Motor neuron (in vitro differentiated cells): ENCODE measurements around the gene RNASE11. TPM values are rescaled to one million over a fixed set of nuclear protein-coding genes. Genes with fewer than 3 reads are reported as not detected.
"Not testable (repeated sequence)": the region's sequence is repeated elsewhere in the genome, so short reads cannot be mapped to it uniquely, and the experiment has no call there.

Experiments
- ATAC-seq, 8 experiments: fragments of 200-7000 bp; cut with Tn5 transposase; replicated peaks in 6 of 8; 2 replicates each; pipeline ENCODE4 v1.8.0; 2021; ENCODE audit warnings: mild to moderate bottlenecking in 8 of 8, moderate library complexity in 8 of 8
- H3K27ac ChIP-seq, 2 donors: fragments of 250-450 bp; sonication (Bioruptor Pico); 2 replicates each; pipeline ENCODE4 v1.9.0; 2021; ENCODE audit warnings: antibody characterized with exemption in 2 of 2, mild to moderate bottlenecking in 2 of 2, moderate library complexity in 1 of 2
- H3K4me1 ChIP-seq, 2 donors: fragments of 250-450 bp; sonication (Bioruptor Pico); replicated peaks in 1 of 2; 2 replicates each; pipeline ENCODE4 v1.6.1; 2021; ENCODE audit warnings: antibody characterized with exemption in 2 of 2, mild to moderate bottlenecking in 2 of 2, moderate library complexity in 1 of 2
- H3K4me3 ChIP-seq, 5 donors: fragments of 250-450 bp; sonication (Bioruptor Pico); 2 replicates each; pipeline ENCODE4 v1.9.0; 2021; ENCODE audit warnings: antibody characterized with exemption in 5 of 5, mild to moderate bottlenecking in 5 of 5, moderate library complexity in 4 of 5
- WGBS, 10 experiments: fragments of 450-650 bp; shearing (Covaris generic); methylation state at CpG; one replicate each; pipeline ENCODE4 v1.0.0; 2022; 5-methylcytosine and 5-hydroxymethylcytosine counted together
- in situ Hi-C, 9 experiments: fragments of 400-800 bp; cut with MboI; loops; one replicate each; pipeline ENCODE4 v1.15.0; 2021; ENCODE audit warnings: low sequenced_read_pairs in 9 of 9, low pct_unique_long_range_greater_than_20kb in 2 of 9; ENCODE audit not compliant: unreplicated experiment in 9 of 9
- total RNA-seq, 8 experiments: library from RNA; unstranded; fragments of 300-600 nt; gene quantifications; 2 replicates each; pipeline versions ENCODE4 v1.2.3 to v1.2.4, GENCODE V29; 2022

RNASE11 gene
- total RNA-seq, 8 experiments from 2014 or later: 0.29 TPM; not detected in 7

GRCh38 chr14:20568393-20568792 lies 19.4 kb downstream of the RNASE11 start:
- no peak overlapping the region for H3K27ac ChIP-seq
- in situ Hi-C loops: no loop called here
- no peak for ATAC-seq
- WGBS, 10 experiments: 0 to 71% (median 33%) methylated on average over 1 to 3 of the region's 3 CpGs; no CpG with 5 or more reads in 2 of the 10 experiments
- no peaks in the 10 kb centered on the region for H3K4me1 ChIP-seq
- no peak overlapping the region for H3K4me3 ChIP-seq

- ATAC-seq: peak in 2 of 8 experiments; percentile 73 to 75
- H3K4me1 ChIP-seq, H3K27ac ChIP-seq, in situ Hi-C loops, H3K4me3 ChIP-seq: not testable (repeated sequence)
- WGBS, 10 experiments: 0 to 100% (median 38%) methylated on average over 1 of the region's 1 CpG; no CpG with 5 or more reads in 5 of the 10 experiments
Measured at GRCh38 chr14:20567199-20567598, 20.6 kb downstream of the RNASE11 start.

DNA sequence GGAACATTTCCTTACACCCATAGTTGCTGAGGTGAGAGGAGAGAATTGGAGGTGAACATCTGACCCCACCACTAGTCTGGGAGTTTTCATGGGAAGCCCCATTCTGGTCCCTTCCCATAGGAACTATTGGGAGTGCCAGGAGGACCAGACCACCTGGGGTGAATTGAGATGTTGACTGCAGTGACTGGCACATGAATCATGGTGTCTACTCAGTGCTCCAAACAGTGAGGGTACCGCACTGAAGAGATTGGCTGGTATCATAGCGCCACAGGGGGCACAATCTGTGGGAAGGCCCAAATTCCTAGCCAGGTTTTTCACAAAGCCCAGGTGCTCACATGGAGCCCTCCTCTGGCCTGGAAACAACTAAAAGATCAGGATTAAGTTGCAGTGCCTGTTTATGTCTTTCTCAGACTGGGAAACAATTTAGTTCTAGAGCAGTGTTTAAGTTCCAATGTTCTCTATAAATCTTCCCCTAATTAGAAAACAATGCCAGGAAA lies 23.3 kb downstream of the RNASE11 start:
- Histone ChIP-seq H3K4me3 (no peak overlapping the region), H3K27ac (no peak overlapping the region), H3K4me1 (no peaks in the 10 kb centered on the region)
- ATAC-seq: no peak
- 13 to 75% (median 68%) methylated on average over 1 to 2 of the region's 2 CpGs; no CpG with 5 or more reads in 4 of the 10 experiments for WGBS, 10 experiments
- in situ Hi-C loops: no loop called here

- no peak for ATAC-seq
- in situ Hi-C loops: no loop called here
- Histone ChIP-seq H3K4me1 (no peaks in the 10 kb centered on the region), H3K4me3 (no peak overlapping the region), H3K27ac (no peak overlapping the region)
- WGBS, 10 experiments: 0 to 100% (median 75%) methylated on average over 1 of the region's 1 CpG; no CpG with 5 or more reads in 1 of the 10 experiments
Measured at GRCh38 chr14:20563971-20564370, 23.8 kb downstream of the RNASE11 start.

DNA sequence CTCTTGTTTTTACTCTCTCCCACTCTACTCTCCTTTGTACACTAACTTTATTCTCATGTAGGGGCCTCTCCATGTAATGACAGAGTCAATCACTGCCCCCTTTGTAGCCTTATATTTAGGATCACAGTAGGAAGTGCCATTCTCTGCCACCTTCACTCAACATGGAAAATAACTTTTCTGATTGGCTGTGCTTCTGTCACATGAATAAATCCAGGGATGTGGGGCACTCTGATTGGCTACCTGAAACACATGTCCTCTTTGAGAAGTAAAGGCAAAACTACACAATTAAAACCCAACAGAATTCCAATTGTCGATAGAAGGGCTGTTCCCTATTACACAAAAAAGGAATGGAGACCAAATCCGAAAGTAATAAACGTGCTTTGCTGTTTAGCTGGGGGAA lies 26.8 kb downstream of the RNASE11 start, which contains the start of gene RNASE9:
Gene RNASE9, minus strand, starts transcription at position 87 of the 400 bp plus-strand sequence.
- no peak within 1 kb of the TSS for H3K4me3 ChIP-seq
- H3K4me1 ChIP-seq: no peaks in the 10 kb centered on the region
- WGBS, 10 experiments: 0 to 100% (median 84%) methylated on average over 1 to 3 of the region's 3 CpGs
- H3K27ac ChIP-seq: no peak within 1 kb of the TSS
- no peak for ATAC-seq
- in situ Hi-C loops: no loop called here

GRCh38 chr14:20559461-20559904 lies 28.3 kb downstream of the RNASE11 start:
- in situ Hi-C loops: no loop called here
- no peak overlapping the region for H3K4me3 ChIP-seq
- ATAC-seq: peak in 1 of 8 experiments; percentile 21

DNA sequence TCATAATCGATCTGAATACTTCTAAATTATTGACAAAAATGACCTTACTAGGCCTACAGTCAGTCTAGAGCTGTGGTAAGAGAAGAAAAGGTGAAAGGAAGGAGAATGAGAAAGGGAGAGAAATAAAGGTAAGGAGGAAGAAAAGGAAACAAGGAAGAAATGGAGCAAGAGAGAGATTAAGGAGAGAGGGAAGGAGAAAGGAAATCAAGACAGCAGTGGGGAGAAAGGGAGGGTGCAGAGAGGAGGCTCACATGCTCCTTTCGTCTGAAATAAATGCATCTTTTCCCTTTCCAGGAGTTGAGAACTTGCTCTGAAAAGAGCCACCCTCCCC lies 30.6 kb downstream of the RNASE11 start:
- in situ Hi-C loops: no loop called here
- no peaks in the 10 kb centered on the region for H3K4me1 ChIP-seq
- 0 to 81% (median 36%) methylated on average over 1 to 2 of the region's 2 CpGs for WGBS, 10 experiments
- H3K27ac ChIP-seq: no peak overlapping the region
- no peak for ATAC-seq
- H3K4me3 ChIP-seq: no peak overlapping the region

More at GRCh38 chr14:20559461-20559904, 28.3 kb downstream of the RNASE11 start:
- Histone ChIP-seq H3K27ac (no peak overlapping the region), H3K4me1 (no peaks in the 10 kb centered on the region)
- 0 to 20% (median 10%) methylated on average over 1 to 2 of the region's 2 CpGs; no CpG with 5 or more reads in 3 of the 10 experiments for WGBS, 10 experiments

- H3K4me1 ChIP-seq: no peaks in the 10 kb centered on the region
- H3K4me3 ChIP-seq: no peak overlapping the region
- ATAC-seq: no peak
- WGBS, 10 experiments: 29 to 100% (median 78%) methylated on average over 2 to 9 of the region's 11 CpGs
- in situ Hi-C loops: no loop called here
- no peak overlapping the region for H3K27ac ChIP-seq
Measured at GRCh38 chr14:20556500-20557211, 31.1 kb downstream of the RNASE11 start.

GRCh38 chr14:20555845-20556244 lies 32.0 kb downstream of the RNASE11 start:
- no peak for ATAC-seq
- Histone ChIP-seq H3K27ac (no peak overlapping the region), H3K4me1 (no peaks in the 10 kb centered on the region), H3K4me3 (no peak overlapping the region)
- WGBS, 10 experiments: 14 to 100% (median 55%) methylated on average over 1 to 3 of the region's 3 CpGs; no CpG with 5 or more reads in 2 of the 10 experiments
- in situ Hi-C loops: no loop called here

- ATAC-seq: no peak
- in situ Hi-C loops: no loop called here
- Histone ChIP-seq H3K4me1 (no peaks in the 10 kb centered on the region), H3K4me3 (no peak overlapping the region), H3K27ac (no peak overlapping the region)
Measured at GRCh38 chr14:20553024-20553423, 34.8 kb downstream of the RNASE11 start.

GRCh38 chr14:20551606-20552005 lies 36.2 kb downstream of the RNASE11 start:
- Histone ChIP-seq H3K4me1 (no peaks in the 10 kb centered on the region), H3K27ac (no peak overlapping the region), H3K4me3 (no peak overlapping the region)
- no peak for ATAC-seq
- in situ Hi-C loops: no loop called here
- 0 to 100% (median 90%) methylated on average over 1 to 3 of the region's 3 CpGs; no CpG with 5 or more reads in 1 of the 10 experiments for WGBS, 10 experiments

- H3K27ac ChIP-seq: no peak overlapping the region
- no peak overlapping the region for H3K4me3 ChIP-seq
- whole genome bisulfite sequencing, 10 experiments: 25 to 97% (median 77%) methylated on average over 2 of the region's 2 CpGs; no CpG with 5 or more reads in 3 of the 10 experiments
- peak in 1 of 8 experiments; percentile 34 for ATAC-seq
- in situ Hi-C loops: no loop called here
- H3K4me1 ChIP-seq: no peaks in the 10 kb centered on the region
Measured at GRCh38 chr14:20550926-20551325, 36.9 kb downstream of the RNASE11 start.

DNA sequence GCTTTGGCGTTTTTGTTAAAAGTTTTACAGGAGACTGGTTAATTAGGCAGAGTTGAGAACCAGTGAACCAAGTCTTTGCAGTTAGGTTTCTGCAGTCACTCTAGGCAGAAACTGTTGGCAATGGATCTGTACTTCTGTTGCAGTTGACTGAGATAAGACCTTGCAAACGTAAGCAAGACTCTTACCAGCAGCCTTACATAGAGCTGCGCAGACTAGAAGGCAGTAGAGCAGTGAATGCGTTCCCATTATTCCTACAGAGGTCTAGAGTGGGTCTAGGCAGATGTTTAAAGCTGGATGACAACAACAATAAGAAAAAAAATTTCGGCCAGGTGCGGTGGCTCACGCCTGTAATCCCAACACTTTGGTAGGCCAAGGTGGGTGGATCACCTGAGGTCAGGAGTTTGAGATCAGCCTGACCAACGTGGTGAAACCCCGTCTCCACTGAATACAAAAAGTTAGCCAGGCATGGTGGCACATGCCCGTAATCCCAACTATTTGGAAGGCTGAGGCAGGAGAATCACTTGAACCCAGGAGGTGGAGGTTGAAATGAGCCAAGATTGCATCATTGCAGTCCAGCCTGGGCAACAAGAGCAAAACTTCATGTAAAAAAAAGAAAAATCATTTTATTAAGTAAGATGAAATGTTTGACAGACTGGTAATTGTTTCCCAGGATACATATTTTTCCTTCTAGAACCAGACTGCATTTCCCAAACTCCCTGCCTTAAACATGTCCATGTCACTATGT lies 39.2 kb downstream of the RNASE11 start:
- no peaks in the 10 kb centered on the region for H3K4me1 ChIP-seq
- no peak overlapping the region for H3K4me3 ChIP-seq
- H3K27ac ChIP-seq: no peak overlapping the region
- no peak for ATAC-seq
- in situ Hi-C loops: no loop called here
- 0 to 82% (median 74%) methylated on average over 1 to 9 of the region's 10 CpGs for WGBS, 10 experiments
